ENCODE data around the gene SIGLEC15.
"Not testable (repeated sequence)": the region's sequence is repeated elsewhere in the genome, so short reads cannot be mapped to it uniquely, and the experiment has no call there.

Gene SIGLEC15

DNA sequence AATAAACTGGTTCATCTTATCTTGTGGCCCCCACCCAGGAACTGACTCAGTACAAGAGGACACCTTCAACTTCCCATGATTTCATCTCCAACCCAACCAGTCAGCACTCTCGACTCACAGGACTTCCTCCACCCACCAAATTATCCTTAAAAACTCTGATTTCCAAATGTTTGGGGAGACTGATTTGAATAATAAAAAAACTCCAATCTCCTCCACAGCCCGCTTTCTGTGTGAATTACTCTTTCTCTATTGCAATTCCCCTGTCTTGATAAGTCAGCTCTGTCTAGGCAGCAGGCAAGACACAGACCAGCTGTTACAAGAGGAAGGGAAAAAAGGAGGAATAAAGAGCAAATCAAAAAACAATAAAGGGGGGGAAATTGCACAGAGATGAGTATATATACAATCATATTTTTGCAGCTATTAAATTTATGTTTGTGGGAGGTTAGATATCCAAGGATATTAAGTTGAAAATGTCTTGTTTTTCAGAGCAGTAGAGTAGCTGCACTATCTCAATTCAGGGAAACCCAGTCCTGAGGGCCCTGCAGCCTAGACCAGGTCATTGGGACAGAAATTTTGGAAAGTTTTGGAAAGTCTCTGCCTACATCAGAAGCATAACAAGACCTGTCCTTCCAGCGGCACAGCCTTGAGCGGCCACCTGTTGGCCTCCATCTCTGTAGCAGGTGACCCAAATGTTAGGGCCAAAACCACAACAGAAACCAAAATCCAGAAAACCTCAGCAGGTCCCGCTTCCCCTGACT, 32.8 kb upstream of the SIGLEC15 start:
- no peaks in the 10 kb centered on the region for H3K9me3 ChIP-seq (ENCODE audit: control insufficient read depth in 1 of 2, low read length in 2 of 2)
- no peak overlapping the region for H3K27ac ChIP-seq (ENCODE audit: low read depth, low read length)
- H3K9ac ChIP-seq (ENCODE audit: low read depth in 1 of 2, low read length in 2 of 2) = no peak overlapping the region
- H3K27me3 ChIP-seq (ENCODE audit: control insufficient read depth in 1 of 2, insufficient read depth in 2 of 2, low read length in 2 of 2) = no peaks in the 10 kb centered on the region
- H3K4me3 ChIP-seq (ENCODE audit: low read depth in 1 of 2, low read length in 2 of 2) = no peak overlapping the region
- no peaks in the 10 kb centered on the region for H3K36me3 ChIP-seq (ENCODE audit: control insufficient read depth in 1 of 2, insufficient read depth in 2 of 2, low read length in 2 of 2)
- no peaks in the 10 kb centered on the region for H3K4me1 ChIP-seq (ENCODE audit: control insufficient read depth in 1 of 2, insufficient read depth in 2 of 2, low read length in 2 of 2)

GRCh38 chr18:45793264-45793965, 32.1 kb upstream of the SIGLEC15 start:
- no peaks in the 10 kb centered on the region for H3K4me1 ChIP-seq (ENCODE audit: control insufficient read depth in 1 of 2, insufficient read depth in 2 of 2, low read length in 2 of 2)
- H3K36me3 ChIP-seq (ENCODE audit: control insufficient read depth in 1 of 2, insufficient read depth in 2 of 2, low read length in 2 of 2) = no peaks in the 10 kb centered on the region
- H3K27ac ChIP-seq (ENCODE audit: low read depth, low read length) = no peak overlapping the region
- H3K4me3 ChIP-seq (ENCODE audit: low read depth in 1 of 2, low read length in 2 of 2) = no peak overlapping the region
- H3K27me3 ChIP-seq (ENCODE audit: control insufficient read depth in 1 of 2, insufficient read depth in 2 of 2, low read length in 2 of 2) = no peaks in the 10 kb centered on the region
- H3K9me3 ChIP-seq (ENCODE audit: control insufficient read depth in 1 of 2, low read length in 2 of 2) = no peaks in the 10 kb centered on the region
- H3K9ac ChIP-seq (ENCODE audit: low read depth in 1 of 2, low read length in 2 of 2) = no peak overlapping the region

DNA sequence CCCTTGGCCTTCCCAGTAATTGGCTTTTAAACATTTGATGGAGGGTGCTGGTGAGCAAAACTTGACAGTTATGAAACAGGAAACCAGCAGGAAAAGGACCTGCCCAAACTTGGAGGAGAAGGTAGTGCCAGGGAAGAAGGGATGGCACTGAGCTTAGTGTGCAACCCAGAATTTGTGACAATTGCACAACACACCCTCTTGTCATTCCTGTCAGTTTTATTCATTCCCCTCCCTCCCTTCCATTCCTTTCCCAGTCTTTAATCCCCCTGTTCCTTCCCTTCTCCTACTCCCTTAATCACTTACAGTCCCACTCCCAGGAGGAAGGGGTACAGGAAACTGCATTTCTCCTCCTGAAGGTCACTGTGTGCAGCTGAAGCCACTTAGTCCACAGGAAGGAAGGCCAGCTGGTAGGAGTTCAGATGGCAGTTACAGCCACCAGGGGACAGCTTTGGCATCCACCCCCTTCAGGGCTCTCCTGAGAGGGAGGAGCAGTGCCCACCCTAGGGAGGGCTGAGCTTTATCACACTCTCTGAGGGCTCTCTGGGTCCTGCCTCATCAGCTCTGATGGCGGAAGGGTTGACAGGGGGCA, 24.0 kb upstream of the SIGLEC15 start:
- peaks cover under 1 to 4% of the 10 kb centered on the region in 2 donors for H3K4me1 ChIP-seq (ENCODE audit: control insufficient read depth in 1 of 2, insufficient read depth in 2 of 2, low read length in 2 of 2)
- no peaks in the 10 kb centered on the region for H3K27me3 ChIP-seq (ENCODE audit: control insufficient read depth in 1 of 2, insufficient read depth in 2 of 2, low read length in 2 of 2)
- no peak overlapping the region for H3K9ac ChIP-seq (ENCODE audit: low read depth in 1 of 2, low read length in 2 of 2)
- H3K9me3 ChIP-seq (ENCODE audit: control insufficient read depth in 1 of 2, low read length in 2 of 2) = peaks cover 0 to 4% of the 10 kb centered on the region in 2 donors
- H3K36me3 ChIP-seq (ENCODE audit: control insufficient read depth in 1 of 2, insufficient read depth in 2 of 2, low read length in 2 of 2) = no peaks in the 10 kb centered on the region
- no peak overlapping the region for H3K4me3 ChIP-seq (ENCODE audit: low read depth in 1 of 2, low read length in 2 of 2)
- H3K27ac ChIP-seq (ENCODE audit: low read depth, low read length) = no peak overlapping the region

- no peak overlapping the region for H3K27ac ChIP-seq (ENCODE audit: low read depth, low read length)
Measured at GRCh38 chr18:45802814-45803492, 22.5 kb upstream of the SIGLEC15 start.

GRCh38 chr18:45805551-45805950, 19.9 kb upstream of the SIGLEC15 start:
- H3K27me3 ChIP-seq (ENCODE audit: control insufficient read depth in 1 of 2, insufficient read depth in 2 of 2, low read length in 2 of 2) = no peaks in the 10 kb centered on the region
- H3K4me1 ChIP-seq (ENCODE audit: control insufficient read depth in 1 of 2, insufficient read depth in 2 of 2, low read length in 2 of 2) = peaks cover 8 to 14% of the 10 kb centered on the region in 2 donors
- no peaks in the 10 kb centered on the region for H3K36me3 ChIP-seq (ENCODE audit: control insufficient read depth in 1 of 2, insufficient read depth in 2 of 2, low read length in 2 of 2)
- no peak overlapping the region for H3K4me3 ChIP-seq (ENCODE audit: low read depth in 1 of 2, low read length in 2 of 2)
- H3K9me3 ChIP-seq (ENCODE audit: control insufficient read depth in 1 of 2, low read length in 2 of 2) = peaks cover 0 to 4% of the 10 kb centered on the region in 2 donors
- no peak overlapping the region for H3K9ac ChIP-seq (ENCODE audit: low read depth in 1 of 2, low read length in 2 of 2)
- no peak overlapping the region for H3K27ac ChIP-seq (ENCODE audit: low read depth, low read length)

More at GRCh38 chr18:45802814-45803492, 22.5 kb upstream of the SIGLEC15 start:
- H3K4me3 ChIP-seq (ENCODE audit: low read depth in 1 of 2, low read length in 2 of 2) = no peak overlapping the region
- peaks cover 0 to 4% of the 10 kb centered on the region in 2 donors for H3K9me3 ChIP-seq (ENCODE audit: control insufficient read depth in 1 of 2, low read length in 2 of 2)
- H3K4me1 ChIP-seq (ENCODE audit: control insufficient read depth in 1 of 2, insufficient read depth in 2 of 2, low read length in 2 of 2) = peaks cover 8 to 14% of the 10 kb centered on the region in 2 donors
- H3K27me3 ChIP-seq (ENCODE audit: control insufficient read depth in 1 of 2, insufficient read depth in 2 of 2, low read length in 2 of 2) = no peaks in the 10 kb centered on the region
- H3K9ac ChIP-seq (ENCODE audit: low read depth in 1 of 2, low read length in 2 of 2) = no peak overlapping the region
- H3K36me3 ChIP-seq (ENCODE audit: control insufficient read depth in 1 of 2, insufficient read depth in 2 of 2, low read length in 2 of 2) = no peaks in the 10 kb centered on the region

- Histone ChIP-seq H3K27me3 (ENCODE audit: control insufficient read depth in 1 of 2, insufficient read depth in 2 of 2, low read length in 2 of 2) (no peaks in the 10 kb centered on the region), H3K36me3 (ENCODE audit: control insufficient read depth in 1 of 2, insufficient read depth in 2 of 2, low read length in 2 of 2) (no peaks in the 10 kb centered on the region), H3K27ac (ENCODE audit: low read depth, low read length) (no peak overlapping the region), H3K4me3 (ENCODE audit: low read depth in 1 of 2, low read length in 2 of 2) (no peak overlapping the region), H3K9ac (ENCODE audit: low read depth in 1 of 2, low read length in 2 of 2) (no peak overlapping the region), H3K4me1 (ENCODE audit: control insufficient read depth in 1 of 2, insufficient read depth in 2 of 2, low read length in 2 of 2) (peaks cover 8 to 14% of the 10 kb centered on the region in 2 donors), H3K9me3 (ENCODE audit: control insufficient read depth in 1 of 2, low read length in 2 of 2) (peaks cover 0 to 4% of the 10 kb centered on the region in 2 donors)
Measured at GRCh38 chr18:45806226-45806625, 19.2 kb upstream of the SIGLEC15 start.

- peaks cover 8 to 14% of the 10 kb centered on the region in 2 donors for H3K4me1 ChIP-seq (ENCODE audit: control insufficient read depth in 1 of 2, insufficient read depth in 2 of 2, low read length in 2 of 2)
- not testable (repeated sequence) for H3K36me3 ChIP-seq (ENCODE audit: control insufficient read depth in 1 of 2, insufficient read depth in 2 of 2, low read length in 2 of 2); H3K4me3 ChIP-seq (ENCODE audit: low read depth in 1 of 2, low read length in 2 of 2); H3K27me3 ChIP-seq (ENCODE audit: control insufficient read depth in 1 of 2, insufficient read depth in 2 of 2, low read length in 2 of 2); H3K27ac ChIP-seq (ENCODE audit: low read depth, low read length); H3K9me3 ChIP-seq (ENCODE audit: control insufficient read depth in 1 of 2, low read length in 2 of 2); H3K9ac ChIP-seq (ENCODE audit: low read depth in 1 of 2, low read length in 2 of 2)
Measured at GRCh38 chr18:45807144-45807543, 18.3 kb upstream of the SIGLEC15 start.

GRCh38 chr18:45814733-45815132, 10.7 kb upstream of the SIGLEC15 start:
- not testable (repeated sequence) for H3K27ac ChIP-seq (ENCODE audit: low read depth, low read length); H3K27me3 ChIP-seq (ENCODE audit: control insufficient read depth in 1 of 2, insufficient read depth in 2 of 2, low read length in 2 of 2); H3K36me3 ChIP-seq (ENCODE audit: control insufficient read depth in 1 of 2, insufficient read depth in 2 of 2, low read length in 2 of 2); H3K4me3 ChIP-seq (ENCODE audit: low read depth in 1 of 2, low read length in 2 of 2); H3K9me3 ChIP-seq (ENCODE audit: control insufficient read depth in 1 of 2, low read length in 2 of 2); H3K9ac ChIP-seq (ENCODE audit: low read depth in 1 of 2, low read length in 2 of 2); H3K4me1 ChIP-seq (ENCODE audit: control insufficient read depth in 1 of 2, insufficient read depth in 2 of 2, low read length in 2 of 2)

GRCh38 chr18:45817543-45817942, 7.9 kb upstream of the SIGLEC15 start:
- no peaks in the 10 kb centered on the region for H3K9me3 ChIP-seq (ENCODE audit: control insufficient read depth in 1 of 2, low read length in 2 of 2)
- H3K36me3 ChIP-seq (ENCODE audit: control insufficient read depth in 1 of 2, insufficient read depth in 2 of 2, low read length in 2 of 2) = no peaks in the 10 kb centered on the region
- H3K27me3 ChIP-seq (ENCODE audit: control insufficient read depth in 1 of 2, insufficient read depth in 2 of 2, low read length in 2 of 2) = no peaks in the 10 kb centered on the region
- H3K9ac ChIP-seq (ENCODE audit: low read depth in 1 of 2, low read length in 2 of 2) = no peak overlapping the region
- H3K4me1 ChIP-seq (ENCODE audit: control insufficient read depth in 1 of 2, insufficient read depth in 2 of 2, low read length in 2 of 2) = no peaks in the 10 kb centered on the region
- no peak overlapping the region for H3K4me3 ChIP-seq (ENCODE audit: low read depth in 1 of 2, low read length in 2 of 2)
- no peak overlapping the region for H3K27ac ChIP-seq (ENCODE audit: low read depth, low read length)

DNA sequence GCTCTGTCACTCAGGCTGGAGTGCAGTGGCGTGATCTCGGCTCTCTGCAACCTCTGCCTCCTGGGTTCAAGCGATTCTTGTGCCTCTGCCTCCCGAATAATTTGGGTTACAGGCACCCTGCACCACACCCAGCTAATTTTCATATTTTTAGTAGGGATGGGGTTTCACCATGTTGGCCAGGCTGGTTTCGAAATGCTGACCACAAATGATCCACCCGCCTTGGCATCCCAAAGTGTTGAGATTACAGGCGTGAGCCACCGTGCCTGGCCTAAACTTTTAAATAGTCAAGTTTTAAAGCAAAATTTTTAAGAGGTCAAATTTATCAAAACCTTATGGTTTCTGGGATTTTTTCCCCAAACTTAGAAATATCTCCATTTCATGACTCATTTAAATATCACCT, 6.7 kb upstream of the SIGLEC15 start:
- H3K4me3 ChIP-seq (ENCODE audit: low read depth in 1 of 2, low read length in 2 of 2); H3K9me3 ChIP-seq (ENCODE audit: control insufficient read depth in 1 of 2, low read length in 2 of 2); H3K27me3 ChIP-seq (ENCODE audit: control insufficient read depth in 1 of 2, insufficient read depth in 2 of 2, low read length in 2 of 2); H3K27ac ChIP-seq (ENCODE audit: low read depth, low read length); H3K4me1 ChIP-seq (ENCODE audit: control insufficient read depth in 1 of 2, insufficient read depth in 2 of 2, low read length in 2 of 2); H3K9ac ChIP-seq (ENCODE audit: low read depth in 1 of 2, low read length in 2 of 2); H3K36me3 ChIP-seq (ENCODE audit: control insufficient read depth in 1 of 2, insufficient read depth in 2 of 2, low read length in 2 of 2): not testable (repeated sequence)
